Measurements from ENCODE around the gene CETP. TPM values are rescaled to one million over a fixed set of nuclear protein-coding genes. Genes with fewer than 3 reads are reported as not detected.

The CETP gene
- total RNA-seq, 1 donor = not detected

DNA sequence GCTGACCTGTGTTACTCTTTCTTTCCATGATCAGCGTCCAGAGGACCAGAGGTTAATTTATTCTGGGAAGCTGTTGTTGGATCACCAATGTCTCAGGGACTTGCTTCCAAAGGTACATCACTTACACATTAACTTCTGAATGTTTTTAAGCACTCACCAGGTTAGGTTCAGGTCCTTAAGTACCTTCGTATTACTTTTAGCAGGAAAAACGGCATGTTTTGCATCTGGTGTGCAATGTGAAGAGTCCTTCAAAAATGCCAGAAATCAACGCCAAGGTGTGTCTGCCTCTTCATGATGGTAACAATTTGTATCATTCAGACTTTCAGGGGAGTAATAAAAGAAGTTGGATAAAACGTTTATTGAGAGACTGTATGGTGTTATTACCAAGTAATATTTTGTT lies 26.5 kb upstream of the CETP start:
- DNase-seq (ENCODE audit: low read depth) = no peak
- H3K4me3 ChIP-seq (ENCODE audit: low read depth, low read length) = peak overlapping the region; percentile 93
- TF ChIP-seq, protein P1, sequence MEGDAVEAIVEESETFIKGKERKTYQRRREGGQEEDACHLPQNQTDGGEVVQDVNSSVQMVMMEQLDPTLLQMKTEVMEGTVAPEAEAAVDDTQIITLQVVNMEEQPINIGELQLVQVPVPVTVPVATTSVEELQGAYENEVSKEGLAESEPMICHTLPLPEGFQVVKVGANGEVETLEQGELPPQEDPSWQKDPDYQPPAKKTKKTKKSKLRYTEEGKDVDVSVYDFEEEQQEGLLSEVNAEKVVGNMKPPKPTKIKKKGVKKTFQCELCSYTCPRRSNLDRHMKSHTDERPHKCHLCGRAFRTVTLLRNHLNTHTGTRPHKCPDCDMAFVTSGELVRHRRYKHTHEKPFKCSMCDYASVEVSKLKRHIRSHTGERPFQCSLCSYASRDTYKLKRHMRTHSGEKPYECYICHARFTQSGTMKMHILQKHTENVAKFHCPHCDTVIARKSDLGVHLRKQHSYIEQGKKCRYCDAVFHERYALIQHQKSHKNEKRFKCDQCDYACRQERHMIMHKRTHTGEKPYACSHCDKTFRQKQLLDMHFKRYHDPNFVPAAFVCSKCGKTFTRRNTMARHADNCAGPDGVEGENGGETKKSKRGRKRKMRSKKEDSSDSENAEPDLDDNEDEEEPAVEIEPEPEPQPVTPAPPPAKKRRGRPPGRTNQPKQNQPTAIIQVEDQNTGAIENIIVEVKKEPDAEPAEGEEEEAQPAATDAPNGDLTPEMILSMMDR (IDR thresholded peaks at IDR 0.05; ENCODE audit: insufficient read depth, low read length) = no peak

DNA sequence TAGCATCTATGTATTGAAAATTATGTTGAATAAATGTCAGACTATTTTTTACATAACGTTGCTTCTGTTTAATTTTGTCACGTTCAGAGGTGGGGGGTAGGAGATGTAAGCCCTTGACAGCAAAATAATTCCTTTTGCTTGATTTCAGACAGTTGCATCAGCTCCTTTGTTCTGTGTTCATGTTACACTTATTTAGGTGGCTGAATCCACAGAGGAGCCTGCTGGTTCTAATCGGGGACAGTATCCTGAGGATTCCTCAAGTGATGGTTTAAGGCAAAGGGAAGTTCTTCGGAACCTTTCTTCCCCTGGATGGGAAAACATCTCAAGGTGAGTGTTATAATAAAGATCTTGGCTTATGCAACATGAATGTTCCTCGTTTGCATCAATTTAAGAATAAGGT lies 25.3 kb upstream of the CETP start:
- DNase-seq (ENCODE audit: low read depth) = peak; percentile 89
- H3K4me3 ChIP-seq (ENCODE audit: low read depth, low read length) = peak overlapping the region; percentile 93
- TF ChIP-seq, protein P1 (IDR thresholded peaks at IDR 0.05; ENCODE audit: insufficient read depth, low read length) = no peak

- H3K4me3 ChIP-seq (ENCODE audit: low read depth, low read length) = peak overlapping the region; percentile 93
- DNase-seq (ENCODE audit: low read depth) = peak; percentile 35
- TF ChIP-seq, protein P1 (IDR thresholded peaks at IDR 0.05; ENCODE audit: insufficient read depth, low read length) = no peak
Measured at GRCh38 chr16:56936950-56937349, 24.8 kb upstream of the CETP start.

DNA sequence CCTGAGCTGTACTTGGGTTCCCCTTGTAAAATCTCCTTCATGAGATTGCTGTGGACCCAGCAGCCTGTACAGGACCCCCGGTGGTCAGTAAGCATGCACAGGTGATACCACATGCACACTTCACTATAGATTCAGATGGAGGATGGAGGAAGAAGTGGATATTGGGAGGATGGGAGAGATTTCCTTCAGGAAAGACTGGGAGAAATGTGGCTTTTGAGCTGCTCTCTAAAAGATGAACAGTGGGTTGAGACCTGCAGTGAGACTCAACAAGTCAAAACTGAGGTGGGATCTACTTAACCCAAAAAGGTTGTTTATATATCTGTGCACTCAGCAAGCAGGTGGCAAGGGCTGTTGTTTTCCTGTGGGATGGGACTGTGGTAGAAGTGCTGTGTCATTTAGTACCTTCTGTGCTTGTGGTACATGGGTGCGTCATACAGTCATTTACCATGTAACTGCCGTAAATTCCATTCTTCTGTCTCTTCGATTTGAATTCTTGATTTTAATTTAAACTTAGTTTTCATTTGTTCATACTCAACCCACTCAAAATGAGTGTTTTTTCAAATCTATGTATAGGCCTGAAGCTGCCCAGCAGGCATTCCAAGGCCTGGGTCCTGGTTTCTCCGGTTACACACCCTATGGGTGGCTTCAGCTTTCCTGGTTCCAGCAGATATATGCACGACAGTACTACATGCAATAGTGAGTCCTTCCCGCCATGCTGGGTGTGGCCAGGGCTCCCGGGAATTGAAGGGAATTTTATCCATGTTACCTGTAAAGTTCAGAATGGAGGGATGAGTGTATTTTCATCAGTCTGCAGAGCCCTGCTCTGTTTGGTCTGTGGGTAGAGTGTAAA lies 22.9 kb upstream of the CETP start:
- no peak for DNase-seq (ENCODE audit: low read depth)

DNA sequence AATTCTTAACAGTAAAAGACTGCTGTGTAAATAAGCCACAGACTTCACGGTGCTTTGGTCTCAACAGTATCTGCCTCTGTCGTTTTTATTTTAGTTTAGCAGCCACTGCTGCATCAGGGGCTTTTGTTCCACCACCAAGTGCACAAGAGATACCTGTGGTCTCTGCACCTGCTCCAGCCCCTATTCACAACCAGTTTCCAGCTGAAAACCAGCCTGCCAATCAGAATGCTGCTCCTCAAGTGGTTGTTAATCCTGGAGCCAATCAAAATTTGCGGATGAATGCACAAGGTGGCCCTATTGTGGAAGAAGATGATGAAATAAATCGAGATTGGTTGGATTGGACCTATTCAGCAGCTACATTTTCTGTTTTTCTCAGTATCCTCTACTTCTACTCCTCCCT lies 21.9 kb upstream of the CETP start:
- H3K4me3 ChIP-seq (ENCODE audit: low read depth, low read length) = no peak overlapping the region
- TF ChIP-seq, protein P1 (IDR thresholded peaks at IDR 0.05; ENCODE audit: insufficient read depth, low read length) = no peak
- DNase-seq (ENCODE audit: low read depth) = no peak

More for the DNA sequence above, 22.9 kb upstream of the CETP start:
- peak overlapping the region; percentile 41 for H3K4me3 ChIP-seq (ENCODE audit: low read depth, low read length)
- TF ChIP-seq, protein P1 (IDR thresholded peaks at IDR 0.05; ENCODE audit: insufficient read depth, low read length) = peak; percentile 1

GRCh38 chr16:56941092-56941491 lies 20.7 kb upstream of the CETP start:
- H3K4me3 ChIP-seq (ENCODE audit: low read depth, low read length) = no peak overlapping the region
- DNase-seq (ENCODE audit: low read depth) = no peak
- TF ChIP-seq, protein P1 (IDR thresholded peaks at IDR 0.05; ENCODE audit: insufficient read depth, low read length) = no peak

Data from fibroblast of the aortic adventitia (primary cell).